Smooth muscle cell (in vitro differentiated cells): ENCODE results near the gene CORIN. TPM values are rescaled to one million over a fixed set of nuclear protein-coding genes. Genes with fewer than 3 reads are reported as not detected.

Experiments
- DNase-seq: peaks from one replicate; lab custom pipeline; 2025; ENCODE audit not compliant: unreplicated experiment; lab: John Stamatoyannopoulos, UW
- H2AFZ ChIP-seq: fragments of 200-600 bp; sonication (generic); 2 replicates; pipeline ENCODE4 v1.6.0; 2016; ENCODE audit warnings: antibody characterized with exemption, low read depth, mild to moderate bottlenecking
- H3F3A ChIP-seq: fragments of 200-600 bp; sonication (generic); 2 replicates; pipeline ENCODE4 v1.6.0; 2017; ENCODE audit warnings: antibody characterized with exemption, low read depth
- H3K27ac ChIP-seq: fragments of 200-600 bp; sonication (generic); 2 replicates; pipeline ENCODE4 v1.5.1; 2016; ENCODE audit warnings: low read depth, mild to moderate bottlenecking
- H3K27me3 ChIP-seq: fragments of 200-600 bp; sonication (generic); 2 replicates; pipeline ENCODE4 v1.6.1; 2016; ENCODE audit warnings: low read depth, mild to moderate bottlenecking
- H3K36me3 ChIP-seq: fragments of 200-600 bp; sonication (generic); 2 replicates; pipeline ENCODE4 v1.5.1; 2016; ENCODE audit warnings: low read depth
- H3K4me1 ChIP-seq: fragments of 200-600 bp; sonication (generic); 2 replicates; pipeline ENCODE4 v1.5.1; 2016; ENCODE audit warnings: low read depth
- H3K4me2 ChIP-seq: fragments of 200-600 bp; sonication (generic); 2 replicates; pipeline ENCODE4 v1.6.0; 2016; ENCODE audit warnings: mild to moderate bottlenecking
- H3K4me3 ChIP-seq: fragments of 200-600 bp; sonication (generic); 2 replicates; pipeline ENCODE4 v1.5.1; 2016; ENCODE audit warnings: mild to moderate bottlenecking
- H3K79me2 ChIP-seq: fragments of 200-600 bp; sonication (generic); 2 replicates; pipeline ENCODE4 v1.6.0; 2016; ENCODE audit warnings: low read depth, mild to moderate bottlenecking
- H3K9ac ChIP-seq: fragments of 200-600 bp; sonication (generic); 2 replicates; pipeline ENCODE4 v1.6.0; 2016; ENCODE audit warnings: low read depth
- H3K9me3 ChIP-seq: fragments of 200-600 bp; sonication (generic); replicated peaks from 2 replicates; pipeline ENCODE4 v1.5.1; 2016; ENCODE audit warnings: low read depth
- H4K20me1 ChIP-seq: fragments of 200-600 bp; sonication (generic); 2 replicates; pipeline ENCODE4 v1.6.0; 2016; ENCODE audit warnings: low read depth
- WGBS: methylation state at CpG from one replicate; pipeline ENCODE4 v1.1.7; 2016; ENCODE audit warnings: low lambda C conversion rate; 5-methylcytosine and 5-hydroxymethylcytosine counted together
- polyA plus RNA-seq: library from polyadenylated mRNA; unstranded; fragments of >200 nt; fragmentation: Nextera tagmentation; extraction: Ambion mirVana; gene quantifications from 2 replicates; pipeline ENCODE4 v1.2.1, GENCODE V29; 2016
- total RNA-seq: library from RNA; depleted of rRNA; stranded (reverse); fragments of >200 nt; gene quantifications from 2 replicates; pipeline ENCODE4 v1.2.3, GENCODE V29; 2014
- TF ChIP-seq, protein P1 (sequence below): fragments of 200-600 bp; sonication (generic); IDR thresholded peaks from 2 replicates; pipeline ENCODE4 v1.5.1; 2017; ENCODE audit warnings: borderline replicate concordance, mild to moderate bottlenecking, antibody characterized with exemption; ENCODE audit not compliant: insufficient read depth, poor library complexity, severe bottlenecking

The CORIN gene
- total and polyA plus RNA-seq, 2 experiments from 2014 or later: 0.27 to 1.8 TPM

DNA sequence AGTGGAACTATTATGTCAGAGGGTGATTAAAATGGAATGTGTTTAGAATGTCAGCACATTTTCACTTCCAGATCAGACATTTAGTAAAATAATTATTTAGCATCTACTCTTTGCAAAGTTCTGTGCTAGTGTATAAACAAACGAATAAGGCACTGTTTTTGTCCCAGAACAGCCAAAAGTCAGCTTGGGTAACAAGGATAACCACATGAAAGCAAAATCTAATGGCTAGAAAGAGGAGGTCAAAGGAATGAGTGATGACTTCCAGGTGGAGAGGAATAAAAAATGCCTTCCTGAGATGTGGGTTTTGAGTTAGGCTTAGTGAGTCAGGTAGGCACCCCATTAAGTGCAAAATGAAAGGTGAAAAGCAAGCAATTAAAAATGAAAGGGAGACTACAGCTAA lies 240.2 kb downstream of the CORIN start:
- DNase-seq: no peak
- Histone ChIP-seq H3K9ac (no peak overlapping the region), H3K4me1 (peaks cover 4% of the 10 kb centered on the region), H3K27me3 (no peaks in the 10 kb centered on the region), H3K36me3 (no peaks in the 10 kb centered on the region), H3K79me2 (no peaks in the 10 kb centered on the region), H3F3A (no peaks in the 10 kb centered on the region), H4K20me1 (no peaks in the 10 kb centered on the region), H3K4me2 (no peak overlapping the region), H3K27ac (no peak overlapping the region), H2AFZ (no peak overlapping the region), H3K9me3 (no peaks in the 10 kb centered on the region), H3K4me3 (no peak overlapping the region)
- WGBS: 67% methylated on average over 1 of the region's 1 CpG
- TF ChIP-seq, protein P1, sequence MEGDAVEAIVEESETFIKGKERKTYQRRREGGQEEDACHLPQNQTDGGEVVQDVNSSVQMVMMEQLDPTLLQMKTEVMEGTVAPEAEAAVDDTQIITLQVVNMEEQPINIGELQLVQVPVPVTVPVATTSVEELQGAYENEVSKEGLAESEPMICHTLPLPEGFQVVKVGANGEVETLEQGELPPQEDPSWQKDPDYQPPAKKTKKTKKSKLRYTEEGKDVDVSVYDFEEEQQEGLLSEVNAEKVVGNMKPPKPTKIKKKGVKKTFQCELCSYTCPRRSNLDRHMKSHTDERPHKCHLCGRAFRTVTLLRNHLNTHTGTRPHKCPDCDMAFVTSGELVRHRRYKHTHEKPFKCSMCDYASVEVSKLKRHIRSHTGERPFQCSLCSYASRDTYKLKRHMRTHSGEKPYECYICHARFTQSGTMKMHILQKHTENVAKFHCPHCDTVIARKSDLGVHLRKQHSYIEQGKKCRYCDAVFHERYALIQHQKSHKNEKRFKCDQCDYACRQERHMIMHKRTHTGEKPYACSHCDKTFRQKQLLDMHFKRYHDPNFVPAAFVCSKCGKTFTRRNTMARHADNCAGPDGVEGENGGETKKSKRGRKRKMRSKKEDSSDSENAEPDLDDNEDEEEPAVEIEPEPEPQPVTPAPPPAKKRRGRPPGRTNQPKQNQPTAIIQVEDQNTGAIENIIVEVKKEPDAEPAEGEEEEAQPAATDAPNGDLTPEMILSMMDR: no peak

DNA sequence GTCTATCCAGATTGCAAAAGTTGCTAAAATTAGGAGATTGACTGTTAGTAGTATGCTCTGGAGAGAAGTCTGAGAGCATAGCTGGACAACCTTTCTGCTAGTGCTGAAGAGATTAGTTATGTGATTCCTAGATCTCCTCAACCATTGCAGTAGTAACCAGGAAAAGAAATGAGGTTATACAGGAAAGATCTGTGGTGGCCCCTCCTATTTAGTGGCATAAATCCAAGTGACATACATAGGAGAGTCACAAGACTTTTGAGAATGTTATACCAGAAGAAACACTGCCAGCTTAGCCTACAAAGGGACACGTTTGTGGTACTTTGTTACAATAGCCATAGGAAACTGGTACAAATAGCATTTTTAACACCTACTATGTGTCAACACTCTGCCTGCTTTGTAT lies 247.5 kb downstream of the CORIN start:
- Histone ChIP-seq H2AFZ (no peak overlapping the region), H3K9me3 (peaks cover 7% of the 10 kb centered on the region), H3K4me2 (no peak overlapping the region), H4K20me1 (no peaks in the 10 kb centered on the region), H3K4me1 (peaks cover 4% of the 10 kb centered on the region), H3F3A (no peaks in the 10 kb centered on the region), H3K27ac (no peak overlapping the region), H3K9ac (no peak overlapping the region), H3K4me3 (no peak overlapping the region), H3K27me3 (no peaks in the 10 kb centered on the region), H3K79me2 (no peaks in the 10 kb centered on the region), H3K36me3 (peaks cover 17% of the 10 kb centered on the region)
- no peak for DNase-seq
- 96% methylated on average over 1 of the region's 1 CpG for whole genome bisulfite sequencing
- TF ChIP-seq, protein P1: no peak

DNA sequence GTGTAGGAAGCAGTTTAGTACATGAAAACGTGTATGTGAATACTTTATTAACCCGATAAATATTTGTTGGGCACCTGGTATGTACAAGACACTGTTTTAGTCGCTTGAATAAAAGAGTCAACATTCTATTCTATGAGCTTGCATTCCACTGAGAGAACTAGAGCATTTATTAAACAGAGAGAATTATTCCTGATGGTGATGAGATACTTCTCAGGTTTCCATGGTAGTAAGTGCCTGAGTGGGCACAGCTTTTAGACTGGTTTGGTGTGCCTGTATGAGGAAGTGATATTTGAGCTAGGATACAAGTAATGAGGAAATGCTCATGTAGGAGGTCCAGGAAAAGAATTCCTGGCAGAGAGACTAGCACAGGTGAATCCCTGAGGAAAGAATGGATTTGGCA lies 258.6 kb downstream of the CORIN start:
- Histone ChIP-seq H3K27ac (no peak overlapping the region), H4K20me1 (no peaks in the 10 kb centered on the region), H2AFZ (no peak overlapping the region), H3K27me3 (no peaks in the 10 kb centered on the region), H3K36me3 (no peaks in the 10 kb centered on the region), H3F3A (no peaks in the 10 kb centered on the region), H3K9ac (no peak overlapping the region), H3K79me2 (no peaks in the 10 kb centered on the region), H3K4me3 (no peak overlapping the region), H3K4me2 (no peak overlapping the region), H3K4me1 (no peaks in the 10 kb centered on the region), H3K9me3 (no peaks in the 10 kb centered on the region)
- 94% methylated on average over 3 of the region's 3 CpGs for WGBS
- no peak for DNase-seq
- TF ChIP-seq, protein P1: no peak

DNA sequence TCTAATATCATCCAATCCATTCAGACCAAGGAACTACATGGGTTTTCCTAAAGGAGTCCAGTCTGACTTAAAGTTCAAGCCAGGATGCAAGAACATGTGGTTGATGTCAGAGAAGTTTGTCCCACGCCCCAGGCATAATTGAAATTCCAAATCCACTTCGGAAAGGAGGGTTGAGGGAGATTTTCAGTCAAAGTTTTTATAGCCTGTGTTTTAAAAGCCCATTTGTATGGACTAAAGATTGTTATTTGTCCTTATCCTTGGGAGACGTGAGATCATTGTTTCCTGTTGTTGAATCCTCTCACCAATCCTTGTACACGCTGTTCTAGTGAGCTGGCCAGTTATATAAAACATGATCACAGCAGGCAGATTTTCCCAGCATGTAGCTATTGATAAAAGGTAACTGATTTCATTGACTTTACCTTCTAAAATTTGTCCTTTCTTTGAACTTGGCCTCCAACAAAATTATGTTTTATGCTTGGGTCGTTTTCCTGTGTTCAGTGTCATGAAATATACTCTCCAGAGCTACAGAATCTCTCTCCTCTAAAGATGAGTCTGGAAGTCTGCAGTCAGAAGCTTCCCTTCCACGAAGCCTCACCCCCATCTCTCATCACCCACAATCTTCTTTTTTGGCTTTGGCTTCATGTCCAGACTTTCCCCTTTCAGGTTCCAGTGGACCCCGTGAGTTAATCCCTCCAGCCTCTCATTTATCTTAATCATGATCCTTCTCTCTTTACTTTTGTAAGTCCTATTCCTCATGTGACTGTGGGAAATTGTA lies 259.9 kb downstream of the CORIN start:
- H3F3A ChIP-seq: no peaks in the 10 kb centered on the region
- no peak overlapping the region for H3K27ac ChIP-seq
- no peak for DNase-seq
- no peak overlapping the region for H3K4me2 ChIP-seq
- H3K79me2 ChIP-seq: no peaks in the 10 kb centered on the region
- TF ChIP-seq, protein P1: no peak
- H3K4me1 ChIP-seq: no peaks in the 10 kb centered on the region
- H3K9me3 ChIP-seq: no peaks in the 10 kb centered on the region
- no peaks in the 10 kb centered on the region for H3K36me3 ChIP-seq
- no peak overlapping the region for H3K4me3 ChIP-seq
- no peaks in the 10 kb centered on the region for H3K27me3 ChIP-seq
- no peak overlapping the region for H2AFZ ChIP-seq
- 35% methylated on average over 7 of the region's 7 CpGs for WGBS
- no peak overlapping the region for H3K9ac ChIP-seq
- no peaks in the 10 kb centered on the region for H4K20me1 ChIP-seq
